Ectodermal cell (in vitro differentiated cells): ENCODE results near the gene MAPK10.
"Not testable (repeated sequence)": the region's sequence is repeated elsewhere in the genome, so short reads cannot be mapped to it uniquely, and the experiment has no call there.

Experiments used
- H3K27ac ChIP-seq: 2 replicates; pipeline ENCODE4 v1.7.0; 2013; ENCODE audit warnings: mild to moderate bottlenecking, low read depth, low read length; ENCODE audit not compliant: insufficient read depth, poor library complexity, severe bottlenecking
- H3K27me3 ChIP-seq: 2 replicates; pipeline ENCODE4 v1.7.0; 2013; ENCODE audit warnings: mild to moderate bottlenecking, low read length; ENCODE audit not compliant: insufficient read depth, control insufficient read depth, poor library complexity, severe bottlenecking
- H3K36me3 ChIP-seq: one replicate; pipeline ENCODE4 v1.7.0; 2013; ENCODE audit warnings: low read length; ENCODE audit not compliant: control insufficient read depth, insufficient read depth
- H3K4me1 ChIP-seq: one replicate; pipeline ENCODE4 v1.7.0; 2013; ENCODE audit warnings: low read length; ENCODE audit not compliant: control insufficient read depth, insufficient read depth
- H3K4me3 ChIP-seq: 2 replicates; pipeline ENCODE4 v1.7.0; 2013; ENCODE audit warnings: low read depth, low read length, control low read depth; ENCODE audit not compliant: insufficient read depth
- H3K9me3 ChIP-seq: 2 replicates; pipeline ENCODE4 v1.7.0; 2013; ENCODE audit warnings: mild to moderate bottlenecking, low read length, moderate library complexity; ENCODE audit not compliant: control insufficient read depth
- WGBS, 2 experiments: methylation state at CpG; one replicate each; pipeline ENCODE4 v1.1.7; 2013; ENCODE audit warnings: missing lambda C conversion rate in 2 of 2; 5-methylcytosine and 5-hydroxymethylcytosine counted together

MAPK10 gene

GRCh38 chr4:85993641-85994040 lies 366.2 kb downstream of the MAPK10 start:
- no peaks in the 10 kb centered on the region for H3K4me1 ChIP-seq

GRCh38 chr4:85986266-85986665 lies 373.6 kb downstream of the MAPK10 start:
- Histone ChIP-seq H3K27ac (no peak overlapping the region), H3K9me3 (no peaks in the 10 kb centered on the region), H3K4me3 (no peak overlapping the region), H3K27me3 (no peaks in the 10 kb centered on the region), H3K36me3 (no peaks in the 10 kb centered on the region), H3K4me1 (no peaks in the 10 kb centered on the region)
- 90 to 92% methylated on average over 1 of the region's 1 CpG for WGBS, 2 experiments

More at GRCh38 chr4:85993641-85994040, 366.2 kb downstream of the MAPK10 start:
- Histone ChIP-seq H3K4me3 (no peak overlapping the region), H3K36me3 (no peaks in the 10 kb centered on the region), H3K27me3 (no peaks in the 10 kb centered on the region), H3K27ac (no peak overlapping the region), H3K9me3 (no peaks in the 10 kb centered on the region)
- 93 to 100% methylated on average over 1 to 2 of the region's 2 CpGs for WGBS, 2 experiments

GRCh38 chr4:85979276-85979675 lies 380.6 kb downstream of the MAPK10 start:
- Histone ChIP-seq H3K27ac (no peak overlapping the region), H3K36me3 (no peaks in the 10 kb centered on the region), H3K4me1 (no peaks in the 10 kb centered on the region), H3K4me3 (no peak overlapping the region), H3K9me3 (no peaks in the 10 kb centered on the region), H3K27me3 (no peaks in the 10 kb centered on the region)
- 78 to 87% methylated on average over 3 of the region's 3 CpGs for WGBS, 2 experiments

- Histone ChIP-seq H3K27me3 (no peaks in the 10 kb centered on the region), H3K4me3 (no peak overlapping the region), H3K9me3 (no peaks in the 10 kb centered on the region), H3K36me3 (no peaks in the 10 kb centered on the region), H3K27ac (no peak overlapping the region), H3K4me1 (no peaks in the 10 kb centered on the region)
- 78% methylated on average over 2 of the region's 2 CpGs for WGBS, 2 experiments
Observed at GRCh38 chr4:85970535-85970934, 389.3 kb downstream of the MAPK10 start.

GRCh38 chr4:85968945-85969819 lies 390.7 kb downstream of the MAPK10 start:
- WGBS, 2 experiments, result 63 to 100% methylated on average over 1 to 3 of the region's 3 CpGs
- no peak overlapping the region for H3K27ac ChIP-seq

GRCh38 chr4:85967872-85968271 lies 392.0 kb downstream of the MAPK10 start:
- H3K4me3 ChIP-seq, result no peak overlapping the region
- 93 to 98% methylated on average over 2 of the region's 2 CpGs for WGBS, 2 experiments

More at GRCh38 chr4:85968945-85969819, 390.7 kb downstream of the MAPK10 start:
- Histone ChIP-seq H3K4me1 (no peaks in the 10 kb centered on the region), H3K27me3 (no peaks in the 10 kb centered on the region), H3K4me3 (no peak overlapping the region), H3K36me3 (no peaks in the 10 kb centered on the region), H3K9me3 (no peaks in the 10 kb centered on the region)

GRCh38 chr4:85966373-85966772 lies 393.5 kb downstream of the MAPK10 start:
- no peak overlapping the region for H3K27ac ChIP-seq
- H3K4me3 ChIP-seq, result no peak overlapping the region
- H3K27me3 ChIP-seq, result no peaks in the 10 kb centered on the region
- 98% methylated on average over 2 of the region's 2 CpGs for WGBS, 2 experiments
- no peaks in the 10 kb centered on the region for H3K4me1 ChIP-seq
- H3K9me3 ChIP-seq, result no peaks in the 10 kb centered on the region
- no peaks in the 10 kb centered on the region for H3K36me3 ChIP-seq

More at GRCh38 chr4:85967872-85968271, 392.0 kb downstream of the MAPK10 start:
- no peak overlapping the region for H3K27ac ChIP-seq
- no peaks in the 10 kb centered on the region for H3K4me1 ChIP-seq
- no peaks in the 10 kb centered on the region for H3K27me3 ChIP-seq
- H3K36me3 ChIP-seq, result no peaks in the 10 kb centered on the region
- H3K9me3 ChIP-seq, result no peaks in the 10 kb centered on the region

- WGBS, 2 experiments, result 96 to 100% methylated on average over 1 of the region's 1 CpG
- no peak overlapping the region for H3K27ac ChIP-seq
- H3K9me3 ChIP-seq, result no peaks in the 10 kb centered on the region
- no peaks in the 10 kb centered on the region for H3K27me3 ChIP-seq
- no peaks in the 10 kb centered on the region for H3K4me1 ChIP-seq
- no peaks in the 10 kb centered on the region for H3K36me3 ChIP-seq
- H3K4me3 ChIP-seq, result no peak overlapping the region
Observed at GRCh38 chr4:85965529-85965928, 394.3 kb downstream of the MAPK10 start.

GRCh38 chr4:85965017-85965416 lies 394.8 kb downstream of the MAPK10 start:
- not testable (repeated sequence) for H3K9me3 ChIP-seq, H3K4me1 ChIP-seq, H3K27ac ChIP-seq, H3K36me3 ChIP-seq, H3K4me3 ChIP-seq, H3K27me3 ChIP-seq
- WGBS, 2 experiments, result 95 to 96% methylated on average over 4 of the region's 4 CpGs

GRCh38 chr4:85964298-85964697 lies 395.6 kb downstream of the MAPK10 start:
- no peak overlapping the region for H3K4me3 ChIP-seq
- H3K9me3 ChIP-seq, result no peaks in the 10 kb centered on the region
- no peaks in the 10 kb centered on the region for H3K36me3 ChIP-seq
- H3K27ac ChIP-seq, result no peak overlapping the region
- H3K4me1 ChIP-seq, result no peaks in the 10 kb centered on the region
- H3K27me3 ChIP-seq, result no peaks in the 10 kb centered on the region
